ENCODE results near the gene ABCB4. TPM values are rescaled to one million over a fixed set of nuclear protein-coding genes. Genes with fewer than 3 reads are reported as not detected.
A peak's percentile ranks its signal among the peaks of the same experiment; 100 is the strongest.

The ABCB4 gene
- not detected for total RNA-seq

GRCh38 chr7:87475359-87476178 lies at the start of gene ABCB4:
ABCB4 (minus strand) TSS chr7:87475680; CDS start chr7:87475465, 215 bp downstream.
- Mint-ChIP-seq H3K4me3 (peak within 1 kb of the TSS; percentile 14), H3K27me3 (peaks cover 37% of the 10 kb centered on the region), H3K36me3 (ENCODE audit: low read depth) (no peaks in the 10 kb centered on the region), H3K9me3 (no peaks in the 10 kb centered on the region), H3K4me1 (peaks cover 8% of the 10 kb centered on the region), H3K27ac (no peak within 1 kb of the TSS)
- ChIA-PET CTCF (no interaction called here), POLR2A (no interaction called here)
- DNase-seq, result no peak

GRCh38 chr7:87518735-87519134 lies 43.3 kb upstream of the ABCB4 start:
- ChIA-PET POLR2A (no interaction called here), CTCF (no interaction called here)
- Mint-ChIP-seq H3K4me1 (peaks cover 3% of the 10 kb centered on the region), H3K4me3 (no peak overlapping the region), H3K36me3 (ENCODE audit: low read depth) (no peaks in the 10 kb centered on the region), H3K27ac (no peak overlapping the region), H3K9me3 (peaks cover 2% of the 10 kb centered on the region), H3K27me3 (no peaks in the 10 kb centered on the region)
- DNase-seq, result no peak

GRCh38 chr7:87517891-87518290 lies 42.4 kb upstream of the ABCB4 start:
- peaks cover 2% of the 10 kb centered on the region for H3K9me3 Mint-ChIP-seq
- ChIA-PET CTCF (no interaction called here), POLR2A (no interaction called here)
- no peaks in the 10 kb centered on the region for H3K27me3 Mint-ChIP-seq
- no peaks in the 10 kb centered on the region for H3K36me3 Mint-ChIP-seq (ENCODE audit: low read depth)
- DNase-seq, result no peak
- H3K4me3 Mint-ChIP-seq, result no peak overlapping the region
- no peak overlapping the region for H3K27ac Mint-ChIP-seq
- H3K4me1 Mint-ChIP-seq, result peaks cover 3% of the 10 kb centered on the region

- H3K4me1 Mint-ChIP-seq, result peaks cover 3% of the 10 kb centered on the region
- ChIA-PET CTCF (interaction anchor here (1.0 kb wide), 1 partner anchor 11 kb away, joined by 3 read pairs; no protein-coding TSS in a partner anchor), POLR2A (no interaction called here)
- no peaks in the 10 kb centered on the region for H3K27me3 Mint-ChIP-seq
- peaks cover 2% of the 10 kb centered on the region for H3K9me3 Mint-ChIP-seq
- H3K4me3 Mint-ChIP-seq, result no peak overlapping the region
- no peaks in the 10 kb centered on the region for H3K36me3 Mint-ChIP-seq (ENCODE audit: low read depth)
- H3K27ac Mint-ChIP-seq, result no peak overlapping the region
- no peak for DNase-seq
These were observed 41.8 kb upstream of the ABCB4 start for GRCh38 chr7:87517136-87517815.

GRCh38 chr7:87513735-87514335 lies 38.4 kb upstream of the ABCB4 start:
- CTCF ChIA-PET, result no interaction called here

GRCh38 chr7:87512906-87513305 lies 37.4 kb upstream of the ABCB4 start:
- H3K4me3 Mint-ChIP-seq, result no peak overlapping the region
- H3K4me1 Mint-ChIP-seq, result peaks cover 4% of the 10 kb centered on the region
- ChIA-PET POLR2A (no interaction called here), CTCF (no interaction called here)
- no peaks in the 10 kb centered on the region for H3K9me3 Mint-ChIP-seq
- no peak overlapping the region for H3K27ac Mint-ChIP-seq
- no peak for DNase-seq
- H3K36me3 Mint-ChIP-seq (ENCODE audit: low read depth), result no peaks in the 10 kb centered on the region
- no peaks in the 10 kb centered on the region for H3K27me3 Mint-ChIP-seq

More at GRCh38 chr7:87513735-87514335, 38.4 kb upstream of the ABCB4 start:
- Mint-ChIP-seq H3K9me3 (no peaks in the 10 kb centered on the region), H3K36me3 (ENCODE audit: low read depth) (no peaks in the 10 kb centered on the region), H3K4me3 (no peak overlapping the region), H3K27ac (no peak overlapping the region), H3K27me3 (no peaks in the 10 kb centered on the region), H3K4me1 (peaks cover 4% of the 10 kb centered on the region)
- no peak for DNase-seq
- POLR2A ChIA-PET, result interaction anchor here (1.3 kb wide), 1 partner anchor 363 kb away, joined by 3 read pairs; the partner anchor contains the start of genes DBF4 and SLC25A40

GRCh38 chr7:87511510-87511909 lies 36.0 kb upstream of the ABCB4 start:
- peaks cover 4% of the 10 kb centered on the region for H3K4me1 Mint-ChIP-seq
- H3K27me3 Mint-ChIP-seq, result no peaks in the 10 kb centered on the region
- POLR2A ChIA-PET, result no interaction called here
- H3K9me3 Mint-ChIP-seq, result no peaks in the 10 kb centered on the region
- no peak overlapping the region for H3K27ac Mint-ChIP-seq
- CTCF ChIA-PET, result no interaction called here
- no peak overlapping the region for H3K4me3 Mint-ChIP-seq
- DNase-seq, result no peak
- no peaks in the 10 kb centered on the region for H3K36me3 Mint-ChIP-seq (ENCODE audit: low read depth)

- Mint-ChIP-seq H3K9me3 (no peaks in the 10 kb centered on the region), H3K27me3 (no peaks in the 10 kb centered on the region), H3K27ac (no peak overlapping the region), H3K4me1 (peaks cover 9% of the 10 kb centered on the region), H3K36me3 (ENCODE audit: low read depth) (no peaks in the 10 kb centered on the region), H3K4me3 (no peak overlapping the region)
- ChIA-PET CTCF (no interaction called here), POLR2A (no interaction called here)
- no peak for DNase-seq
These were observed 35.0 kb upstream of the ABCB4 start for GRCh38 chr7:87510411-87510875.

- H3K27me3 Mint-ChIP-seq, result no peaks in the 10 kb centered on the region
- H3K36me3 Mint-ChIP-seq (ENCODE audit: low read depth), result no peaks in the 10 kb centered on the region
- CTCF ChIA-PET, result no interaction called here
- POLR2A ChIA-PET, result no interaction called here
- DNase-seq, result no peak
- H3K27ac Mint-ChIP-seq, result no peak overlapping the region
- H3K4me1 Mint-ChIP-seq, result peaks cover 9% of the 10 kb centered on the region
- no peak overlapping the region for H3K4me3 Mint-ChIP-seq
- H3K9me3 Mint-ChIP-seq, result no peaks in the 10 kb centered on the region
These were observed 32.0 kb upstream of the ABCB4 start for GRCh38 chr7:87507446-87507845.

GRCh38 chr7:87506246-87507180 lies 31.0 kb upstream of the ABCB4 start:
- peaks cover 9% of the 10 kb centered on the region for H3K4me1 Mint-ChIP-seq
- no peak overlapping the region for H3K27ac Mint-ChIP-seq
- no peaks in the 10 kb centered on the region for H3K36me3 Mint-ChIP-seq (ENCODE audit: low read depth)
- H3K27me3 Mint-ChIP-seq, result no peaks in the 10 kb centered on the region
- H3K9me3 Mint-ChIP-seq, result no peaks in the 10 kb centered on the region
- POLR2A ChIA-PET, result no interaction called here
- no peak for DNase-seq
- H3K4me3 Mint-ChIP-seq, result no peak overlapping the region
- CTCF ChIA-PET, result interaction anchor here (0.6 to 1.1 kb wide), 2 partner anchors 10 to 200 kb away, joined by 3 read pairs; no protein-coding TSS in a partner anchor

- Mint-ChIP-seq H3K9me3 (no peaks in the 10 kb centered on the region), H3K27me3 (no peaks in the 10 kb centered on the region), H3K4me1 (peaks cover 7% of the 10 kb centered on the region), H3K27ac (no peak overlapping the region), H3K4me3 (no peak overlapping the region), H3K36me3 (ENCODE audit: low read depth) (no peaks in the 10 kb centered on the region)
- ChIA-PET POLR2A (no interaction called here), CTCF (interaction anchor here (0.6 to 1.1 kb wide), 2 partner anchors 11 to 199 kb away, joined by 3 read pairs; no protein-coding TSS in a partner anchor)
- DNase-seq, result no peak
These were observed 30.2 kb upstream of the ABCB4 start for GRCh38 chr7:87505557-87506245.

- Mint-ChIP-seq H3K36me3 (ENCODE audit: low read depth) (no peaks in the 10 kb centered on the region), H3K27me3 (no peaks in the 10 kb centered on the region), H3K4me3 (no peak overlapping the region), H3K9me3 (no peaks in the 10 kb centered on the region), H3K27ac (no peak overlapping the region), H3K4me1 (peaks cover 5% of the 10 kb centered on the region)
- ChIA-PET POLR2A (no interaction called here), CTCF (interaction anchor here (1.1 kb wide), 1 partner anchor 11 kb away, joined by 3 read pairs; no protein-coding TSS in a partner anchor)
- no peak for DNase-seq
These were observed 29.6 kb upstream of the ABCB4 start for GRCh38 chr7:87505122-87505521.

Measured in activated CD4-positive, alpha-beta memory T cell treated with anti-CD3 and anti-CD28 coated beads, Interleukin-2, amount 10 ng/mL, durations not matched to agents 7 days and 5 days (primary cell).